Stimulated activated CD8-positive, alpha-beta memory T cell treated with anti-CD3 and anti-CD28 coated beads, Interleukin-12 subunit alpha, Interleukin-12 subunit beta, amount 100 ng/mL, for 1 hour (primary cell): ENCODE measurements around the gene SURF4.
"Not testable (repeated sequence)": the region's sequence is repeated elsewhere in the genome, so short reads cannot be mapped to it uniquely, and the experiment has no call there.

Source experiments
- DNase-seq: peaks from one replicate; pipeline ENCODE4 v3.0.0-alpha.2; 2020; ENCODE audit warnings: low read depth

Gene SURF4

GRCh38 chr9:133333566-133333965, 42.3 kb downstream of the SURF4 start:
- DNase-seq = no peak

- no peak for DNase-seq
Observed at GRCh38 chr9:133333011-133333410, 42.8 kb downstream of the SURF4 start.

- DNase-seq = no peak
Observed at GRCh38 chr9:133332381-133332730, 43.5 kb downstream of the SURF4 start.

GRCh38 chr9:133331641-133332380, 44.0 kb downstream of the SURF4 start:
- no peak for DNase-seq

GRCh38 chr9:133331221-133331620, 44.6 kb downstream of the SURF4 start:
- no peak for DNase-seq

- DNase-seq = not testable (repeated sequence)
Observed at GRCh38 chr9:133329306-133330156, 46.3 kb downstream of the SURF4 start.

GRCh38 chr9:133327834-133328484, 47.9 kb downstream of the SURF4 start:
- no peak for DNase-seq

GRCh38 chr9:133327021-133327420, 48.8 kb downstream of the SURF4 start:
- DNase-seq = not testable (repeated sequence)

- no peak for DNase-seq
Observed at GRCh38 chr9:133323991-133324703, 51.7 kb downstream of the SURF4 start.

GRCh38 chr9:133323211-133323610, 52.6 kb downstream of the SURF4 start:
- no peak for DNase-seq

GRCh38 chr9:133322701-133323100, 53.2 kb downstream of the SURF4 start:
- DNase-seq = no peak

GRCh38 chr9:133321411-133321935, 54.4 kb downstream of the SURF4 start:
- DNase-seq = no peak

GRCh38 chr9:133320421-133320881, 55.4 kb downstream of the SURF4 start:
- DNase-seq = no peak

GRCh38 chr9:133317551-133317950, 58.3 kb downstream of the SURF4 start:
- not testable (repeated sequence) for DNase-seq

- no peak for DNase-seq
Observed at GRCh38 chr9:133315997-133316396, 59.9 kb downstream of the SURF4 start.
